ENCODE measurements around the gene GARIN5A. TPM values are rescaled to one million over a fixed set of nuclear protein-coding genes. Genes with fewer than 3 reads are reported as not detected.

Gene GARIN5A
- total and polyA plus RNA-seq, 9 of the 15 experiments (the other 6 are each of a cell fraction or from before 2014, with no cell fraction given), result 0.10 to 0.82 (median 0.23) TPM; not detected in 2

DNA sequence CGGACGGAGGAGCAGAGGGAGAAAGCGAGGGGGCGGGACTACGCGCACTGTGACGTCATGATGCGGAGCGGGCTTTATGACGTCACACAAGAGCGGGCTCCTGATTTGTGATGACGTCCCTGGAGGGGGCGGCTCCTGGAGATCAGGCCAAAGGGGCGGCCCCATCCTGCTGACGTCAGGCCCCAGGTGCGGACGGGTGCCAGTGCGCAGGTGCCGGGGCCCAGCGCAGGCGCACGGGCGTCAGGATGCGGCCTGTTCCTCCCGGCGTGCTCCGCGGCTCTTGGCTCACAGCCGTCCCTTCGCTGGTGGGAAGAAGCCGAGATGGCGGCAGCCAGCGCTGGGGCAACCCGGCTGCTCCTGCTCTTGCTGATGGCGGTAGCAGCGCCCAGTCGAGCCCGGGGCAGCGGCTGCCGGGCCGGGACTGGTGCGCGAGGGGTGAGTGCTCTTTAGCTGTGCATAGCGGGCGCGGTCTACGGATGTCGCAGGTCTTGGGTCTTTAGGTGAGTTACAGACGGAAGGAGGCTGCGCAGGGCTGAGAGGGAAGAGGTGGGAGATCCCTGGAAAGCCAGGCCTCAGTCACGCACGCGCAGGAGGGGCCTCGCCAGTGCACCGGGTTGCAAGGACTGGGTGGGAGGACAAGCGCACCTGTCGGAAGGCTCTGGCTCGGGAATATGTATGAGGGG, at the start of gene GARIN5A, which contains the start of gene EMC10 (continued):
- TF ChIP-seq IRF9 (tag; IDR thresholded peaks at IDR 0.05) (no peak), POLR2H (tag; IDR thresholded peaks at IDR 0.05; ENCODE audit: low read depth) (no peak; the same call in 1 of the 2 replicates), TEAD4 (IDR thresholded peaks at IDR 0.05; ENCODE audit: low read length) (no peak), TEAD4 (CRISPR knock-in tag; IDR thresholded peaks at IDR 0.05; ENCODE audit: borderline replicate concordance) (no peak), ATF3 (IDR thresholded peaks at IDR 0.05) (peak; percentile 99), ATF3 (CRISPR knock-in tag; conservative IDR thresholded peaks at IDR 0.05) (no peak), TCFL5 (CRISPR knock-in tag; conservative IDR thresholded peaks at IDR 0.05) (no peak), ADNP (tag; IDR thresholded peaks at IDR 0.05) (no peak), SREBF1 (IDR thresholded peaks at IDR 0.05; ENCODE audit: borderline replicate concordance, low read depth, low read length) (no peak), HES1 (IDR thresholded peaks at IDR 0.05; ENCODE audit: low read depth) (no peak), TBL1XR1 (IDR thresholded peaks at IDR 0.05; ENCODE audit: low read length in 2 of 2) (peak in 1 of 2 experiments; percentile 94; a peak in 2 of 4 replicates)
- TF ChIP-seq, protein P1, sequence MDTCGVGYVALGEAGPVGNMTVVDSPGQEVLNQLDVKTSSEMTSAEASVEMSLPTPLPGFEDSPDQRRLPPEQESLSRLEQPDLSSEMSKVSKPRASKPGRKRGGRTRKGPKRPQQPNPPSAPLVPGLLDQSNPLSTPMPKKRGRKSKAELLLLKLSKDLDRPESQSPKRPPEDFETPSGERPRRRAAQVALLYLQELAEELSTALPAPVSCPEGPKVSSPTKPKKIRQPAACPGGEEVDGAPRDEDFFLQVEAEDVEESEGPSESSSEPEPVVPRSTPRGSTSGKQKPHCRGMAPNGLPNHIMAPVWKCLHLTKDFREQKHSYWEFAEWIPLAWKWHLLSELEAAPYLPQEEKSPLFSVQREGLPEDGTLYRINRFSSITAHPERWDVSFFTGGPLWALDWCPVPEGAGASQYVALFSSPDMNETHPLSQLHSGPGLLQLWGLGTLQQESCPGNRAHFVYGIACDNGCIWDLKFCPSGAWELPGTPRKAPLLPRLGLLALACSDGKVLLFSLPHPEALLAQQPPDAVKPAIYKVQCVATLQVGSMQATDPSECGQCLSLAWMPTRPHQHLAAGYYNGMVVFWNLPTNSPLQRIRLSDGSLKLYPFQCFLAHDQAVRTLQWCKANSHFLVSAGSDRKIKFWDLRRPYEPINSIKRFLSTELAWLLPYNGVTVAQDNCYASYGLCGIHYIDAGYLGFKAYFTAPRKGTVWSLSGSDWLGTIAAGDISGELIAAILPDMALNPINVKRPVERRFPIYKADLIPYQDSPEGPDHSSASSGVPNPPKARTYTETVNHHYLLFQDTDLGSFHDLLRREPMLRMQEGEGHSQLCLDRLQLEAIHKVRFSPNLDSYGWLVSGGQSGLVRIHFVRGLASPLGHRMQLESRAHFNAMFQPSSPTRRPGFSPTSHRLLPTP (IDR thresholded peaks at IDR 0.05; ENCODE audit: borderline replicate concordance, extremely low read depth, insufficient read length), result no peak
- TF ChIP-seq, protein P2, sequence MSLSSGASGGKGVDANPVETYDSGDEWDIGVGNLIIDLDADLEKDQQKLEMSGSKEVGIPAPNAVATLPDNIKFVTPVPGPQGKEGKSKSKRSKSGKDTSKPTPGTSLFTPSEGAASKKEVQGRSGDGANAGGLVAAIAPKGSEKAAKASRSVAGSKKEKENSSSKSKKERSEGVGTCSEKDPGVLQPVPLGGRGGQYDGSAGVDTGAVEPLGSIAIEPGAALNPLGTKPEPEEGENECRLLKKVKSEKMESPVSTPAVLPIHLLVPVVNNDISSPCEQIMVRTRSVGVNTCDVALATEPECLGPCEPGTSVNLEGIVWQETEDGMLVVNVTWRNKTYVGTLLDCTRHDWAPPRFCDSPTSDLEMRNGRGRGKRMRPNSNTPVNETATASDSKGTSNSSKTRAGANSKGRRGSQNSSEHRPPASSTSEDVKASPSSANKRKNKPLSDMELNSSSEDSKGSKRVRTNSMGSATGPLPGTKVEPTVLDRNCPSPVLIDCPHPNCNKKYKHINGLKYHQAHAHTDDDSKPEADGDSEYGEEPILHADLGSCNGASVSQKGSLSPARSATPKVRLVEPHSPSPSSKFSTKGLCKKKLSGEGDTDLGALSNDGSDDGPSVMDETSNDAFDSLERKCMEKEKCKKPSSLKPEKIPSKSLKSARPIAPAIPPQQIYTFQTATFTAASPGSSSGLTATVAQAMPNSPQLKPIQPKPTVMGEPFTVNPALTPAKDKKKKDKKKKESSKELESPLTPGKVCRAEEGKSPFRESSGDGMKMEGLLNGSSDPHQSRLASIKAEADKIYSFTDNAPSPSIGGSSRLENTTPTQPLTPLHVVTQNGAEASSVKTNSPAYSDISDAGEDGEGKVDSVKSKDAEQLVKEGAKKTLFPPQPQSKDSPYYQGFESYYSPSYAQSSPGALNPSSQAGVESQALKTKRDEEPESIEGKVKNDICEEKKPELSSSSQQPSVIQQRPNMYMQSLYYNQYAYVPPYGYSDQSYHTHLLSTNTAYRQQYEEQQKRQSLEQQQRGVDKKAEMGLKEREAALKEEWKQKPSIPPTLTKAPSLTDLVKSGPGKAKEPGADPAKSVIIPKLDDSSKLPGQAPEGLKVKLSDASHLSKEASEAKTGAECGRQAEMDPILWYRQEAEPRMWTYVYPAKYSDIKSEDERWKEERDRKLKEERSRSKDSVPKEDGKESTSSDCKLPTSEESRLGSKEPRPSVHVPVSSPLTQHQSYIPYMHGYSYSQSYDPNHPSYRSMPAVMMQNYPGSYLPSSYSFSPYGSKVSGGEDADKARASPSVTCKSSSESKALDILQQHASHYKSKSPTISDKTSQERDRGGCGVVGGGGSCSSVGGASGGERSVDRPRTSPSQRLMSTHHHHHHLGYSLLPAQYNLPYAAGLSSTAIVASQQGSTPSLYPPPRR (CRISPR knock-in tag; IDR thresholded peaks at IDR 0.05; ENCODE audit: borderline replicate concordance), result peak; percentile 61; the same call in 1 of the 2 replicates
